ENCODE results near the gene TELO2.

TELO2 gene

GRCh38 chr16:1526608-1527555 lies 33.7 kb downstream of the TELO2 start:
- TF ChIP-seq GLIS3 (CRISPR knock-in tag; IDR thresholded peaks at IDR 0.05) (no peak), TOX (CRISPR knock-in tag; IDR thresholded peaks at IDR 0.05; ENCODE audit: borderline replicate concordance) (no peak), PPARA (CRISPR knock-in tag; IDR thresholded peaks at IDR 0.05; ENCODE audit: borderline replicate concordance) (no peak), POU6F1 (CRISPR knock-in tag; IDR thresholded peaks at IDR 0.05; ENCODE audit: borderline replicate concordance, low read depth) (no peak), ZNF565 (CRISPR knock-in tag; conservative IDR thresholded peaks at IDR 0.05; ENCODE audit: low read depth) (no peak), ISL1 (CRISPR knock-in tag; IDR thresholded peaks at IDR 0.05) (no peak), ESRRG (CRISPR knock-in tag; IDR thresholded peaks at IDR 0.05) (no peak), ZFP30 (CRISPR knock-in tag; IDR thresholded peaks at IDR 0.05) (no peak), ARNTL (CRISPR knock-in tag; IDR thresholded peaks at IDR 0.05; ENCODE audit: borderline replicate concordance, low read depth) (no peak), ZFP3 (CRISPR knock-in tag; IDR thresholded peaks at IDR 0.05) (no peak), TSHZ2 (CRISPR knock-in tag; IDR thresholded peaks at IDR 0.05) (no peak), TCF4 (CRISPR knock-in tag; IDR thresholded peaks at IDR 0.05; ENCODE audit: borderline replicate concordance) (no peak), PATZ1 (CRISPR knock-in tag; IDR thresholded peaks at IDR 0.05; ENCODE audit: borderline replicate concordance) (no peak), CSRNP3 (CRISPR knock-in tag; IDR thresholded peaks at IDR 0.05) (no peak), ZC3H10 (CRISPR knock-in tag; IDR thresholded peaks at IDR 0.05) (no peak), BACH2 (CRISPR knock-in tag; IDR thresholded peaks at IDR 0.05; ENCODE audit: borderline replicate concordance) (no peak), ZNF70 (CRISPR knock-in tag; IDR thresholded peaks at IDR 0.05) (no peak), CSDC2 (CRISPR knock-in tag; IDR thresholded peaks at IDR 0.05) (no peak)
- TF ChIP-seq, protein P1, sequence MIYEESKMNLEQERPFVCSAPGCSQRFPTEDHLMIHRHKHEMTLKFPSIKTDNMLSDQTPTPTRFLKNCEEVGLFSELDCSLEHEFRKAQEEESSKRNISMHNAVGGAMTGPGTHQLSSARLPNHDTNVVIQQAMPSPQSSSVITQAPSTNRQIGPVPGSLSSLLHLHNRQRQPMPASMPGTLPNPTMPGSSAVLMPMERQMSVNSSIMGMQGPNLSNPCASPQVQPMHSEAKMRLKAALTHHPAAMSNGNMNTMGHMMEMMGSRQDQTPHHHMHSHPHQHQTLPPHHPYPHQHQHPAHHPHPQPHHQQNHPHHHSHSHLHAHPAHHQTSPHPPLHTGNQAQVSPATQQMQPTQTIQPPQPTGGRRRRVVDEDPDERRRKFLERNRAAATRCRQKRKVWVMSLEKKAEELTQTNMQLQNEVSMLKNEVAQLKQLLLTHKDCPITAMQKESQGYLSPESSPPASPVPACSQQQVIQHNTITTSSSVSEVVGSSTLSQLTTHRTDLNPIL (CRISPR knock-in tag; IDR thresholded peaks at IDR 0.05; ENCODE audit: low read depth): no peak
- no peak for ATAC-seq

GRCh38 chr16:1527836-1528811 lies 35.0 kb downstream of the TELO2 start:
- no peak for ATAC-seq
- TF ChIP-seq ZFP30 (CRISPR knock-in tag; IDR thresholded peaks at IDR 0.05) (no peak), ARNTL (CRISPR knock-in tag; IDR thresholded peaks at IDR 0.05; ENCODE audit: borderline replicate concordance, low read depth) (no peak), ZFP3 (CRISPR knock-in tag; IDR thresholded peaks at IDR 0.05) (no peak), ESRRG (CRISPR knock-in tag; IDR thresholded peaks at IDR 0.05) (no peak), PATZ1 (CRISPR knock-in tag; IDR thresholded peaks at IDR 0.05; ENCODE audit: borderline replicate concordance) (no peak), CSRNP3 (CRISPR knock-in tag; IDR thresholded peaks at IDR 0.05) (no peak), ZNF8 (CRISPR knock-in tag; IDR thresholded peaks at IDR 0.05) (no peak), TCF4 (CRISPR knock-in tag; IDR thresholded peaks at IDR 0.05; ENCODE audit: borderline replicate concordance) (no peak), ZNF565 (CRISPR knock-in tag; conservative IDR thresholded peaks at IDR 0.05; ENCODE audit: low read depth) (no peak), GLIS3 (CRISPR knock-in tag; IDR thresholded peaks at IDR 0.05) (no peak), ZNF70 (CRISPR knock-in tag; IDR thresholded peaks at IDR 0.05) (no peak), SNAI2 (CRISPR knock-in tag; IDR thresholded peaks at IDR 0.05) (no peak)
- TF ChIP-seq, protein P1 (CRISPR knock-in tag; IDR thresholded peaks at IDR 0.05; ENCODE audit: low read depth): no peak
